MM.1S (cell line): ENCODE measurements around the gene PHACTR1.

ENCODE experiments used
- EZH2 ChIP-seq: fragments of 300-600 bp; sonication (generic); optimal IDR thresholded peaks from 2 replicates; pipeline ENCODE3; 2017; ENCODE audit warnings: low read depth, mild to moderate bottlenecking, antibody characterized with exemption, low read length, mixed read lengths
- EZH2phosphoT487 ChIP-seq: fragments of 300-600 bp; sonication (generic); IDR thresholded peaks from 2 replicates; pipeline ENCODE4 v1.6.1; 2018; ENCODE audit warnings: antibody characterized with exemption, low read length
- TF ChIP-seq, protein P1 (sequence below): fragments of 300-600 bp; sonication (generic); IDR thresholded peaks from 2 replicates; pipeline ENCODE4 v1.5.1; 2016; ENCODE audit warnings: antibody characterized with exemption, low read length, mixed read lengths

DNA sequence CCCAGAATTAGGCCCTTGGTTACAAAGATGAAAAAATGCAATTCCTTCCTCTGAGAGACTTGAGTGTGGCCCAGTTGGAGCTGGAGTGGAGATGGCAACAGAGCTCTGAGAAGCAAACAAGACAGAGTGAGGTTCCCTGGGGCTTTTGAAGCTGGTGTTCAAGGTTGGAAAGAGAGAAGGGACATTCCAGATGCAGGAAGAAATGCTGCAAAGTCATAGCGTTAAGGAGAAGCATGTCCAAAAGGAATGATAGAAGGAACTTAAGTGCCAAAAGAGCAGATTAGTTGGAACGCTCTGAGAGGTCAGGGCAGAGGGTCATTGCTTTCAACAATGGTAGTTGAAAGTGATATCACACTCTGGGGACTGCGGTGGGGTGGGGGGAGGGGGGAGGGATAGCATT lies 360.0 kb downstream of the PHACTR1 start:
- TF ChIP-seq, protein P1, sequence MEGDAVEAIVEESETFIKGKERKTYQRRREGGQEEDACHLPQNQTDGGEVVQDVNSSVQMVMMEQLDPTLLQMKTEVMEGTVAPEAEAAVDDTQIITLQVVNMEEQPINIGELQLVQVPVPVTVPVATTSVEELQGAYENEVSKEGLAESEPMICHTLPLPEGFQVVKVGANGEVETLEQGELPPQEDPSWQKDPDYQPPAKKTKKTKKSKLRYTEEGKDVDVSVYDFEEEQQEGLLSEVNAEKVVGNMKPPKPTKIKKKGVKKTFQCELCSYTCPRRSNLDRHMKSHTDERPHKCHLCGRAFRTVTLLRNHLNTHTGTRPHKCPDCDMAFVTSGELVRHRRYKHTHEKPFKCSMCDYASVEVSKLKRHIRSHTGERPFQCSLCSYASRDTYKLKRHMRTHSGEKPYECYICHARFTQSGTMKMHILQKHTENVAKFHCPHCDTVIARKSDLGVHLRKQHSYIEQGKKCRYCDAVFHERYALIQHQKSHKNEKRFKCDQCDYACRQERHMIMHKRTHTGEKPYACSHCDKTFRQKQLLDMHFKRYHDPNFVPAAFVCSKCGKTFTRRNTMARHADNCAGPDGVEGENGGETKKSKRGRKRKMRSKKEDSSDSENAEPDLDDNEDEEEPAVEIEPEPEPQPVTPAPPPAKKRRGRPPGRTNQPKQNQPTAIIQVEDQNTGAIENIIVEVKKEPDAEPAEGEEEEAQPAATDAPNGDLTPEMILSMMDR, result no peak
- TF ChIP-seq EZH2phosphoT487 (no peak), EZH2 (no peak)
